Measurements from ENCODE around the gene SDK2. TPM values are rescaled to one million over a fixed set of nuclear protein-coding genes. Genes with fewer than 3 reads are reported as not detected.

The SDK2 gene
- total and polyA plus RNA-seq, 4 donors = 0.15 to 5.3 (median 2.5) TPM

GRCh38 chr17:73495641-73496040, 148.6 kb downstream of the SDK2 start:
- intact Hi-C loops (cut with DNase I) = no loop called here
- H3K36me3 ChIP-seq (ENCODE audit: control insufficient read depth in 1 of 2, insufficient read depth in 2 of 2, low read length in 1 of 2) = no peaks in the 10 kb centered on the region
- no peak overlapping the region for H3K4me3 ChIP-seq (ENCODE audit: low read length in 2 of 2)
- H3K27me3 ChIP-seq (ENCODE audit: control insufficient read depth in 1 of 2, insufficient read depth in 2 of 2, low read length in 1 of 2) = no peaks in the 10 kb centered on the region
- ATAC-seq (ENCODE audit: low FRiP score) = no peak
- no peak overlapping the region for H3K27ac ChIP-seq (ENCODE audit: low read depth in 1 of 2, low read length in 2 of 2)
- no peak for DNase-seq
- no peaks in the 10 kb centered on the region for H3K9me3 ChIP-seq (ENCODE audit: control insufficient read depth, low read length)
- 85 to 92% methylated on average over 6 of the region's 6 CpGs for WGBS, 2 donors
- H3K4me1 ChIP-seq (ENCODE audit: control insufficient read depth in 1 of 2, insufficient read depth in 2 of 2, low read length in 2 of 2) = no peaks in the 10 kb centered on the region

- WGBS, 2 donors = 93 to 95% methylated on average over 5 of the region's 5 CpGs
Measured at GRCh38 chr17:73494950-73495349, 149.3 kb downstream of the SDK2 start.

GRCh38 chr17:73493956-73494926, 150.0 kb downstream of the SDK2 start:
- ATAC-seq (ENCODE audit: low FRiP score) (no peak), DNase-seq (peak in 1 of 2 donors; percentile 33)
- no peaks in the 10 kb centered on the region for H3K27me3 ChIP-seq (ENCODE audit: control insufficient read depth in 1 of 2, insufficient read depth in 2 of 2, low read length in 1 of 2)
- intact Hi-C loops (cut with DNase I) = no loop called here
- H3K36me3 ChIP-seq (ENCODE audit: control insufficient read depth in 1 of 2, insufficient read depth in 2 of 2, low read length in 1 of 2) = no peaks in the 10 kb centered on the region
- no peak overlapping the region for H3K27ac ChIP-seq (ENCODE audit: low read depth in 1 of 2, low read length in 2 of 2)
- H3K4me1 ChIP-seq (ENCODE audit: control insufficient read depth in 1 of 2, insufficient read depth in 2 of 2, low read length in 2 of 2) = no peaks in the 10 kb centered on the region
- 60 to 68% methylated on average over 24 of the region's 24 CpGs for WGBS, 2 donors
- no peak overlapping the region for H3K4me3 ChIP-seq (ENCODE audit: low read length in 2 of 2)
- no peaks in the 10 kb centered on the region for H3K9me3 ChIP-seq (ENCODE audit: control insufficient read depth, low read length)

More at GRCh38 chr17:73494950-73495349, 149.3 kb downstream of the SDK2 start:
- DNase-seq = no peak
- intact Hi-C loops (cut with DNase I) = no loop called here
- Histone ChIP-seq H3K4me3 (ENCODE audit: low read length in 2 of 2) (no peak overlapping the region), H3K36me3 (ENCODE audit: control insufficient read depth in 1 of 2, insufficient read depth in 2 of 2, low read length in 1 of 2) (no peaks in the 10 kb centered on the region), H3K27ac (ENCODE audit: low read depth in 1 of 2, low read length in 2 of 2) (no peak overlapping the region), H3K4me1 (ENCODE audit: control insufficient read depth in 1 of 2, insufficient read depth in 2 of 2, low read length in 2 of 2) (no peaks in the 10 kb centered on the region), H3K27me3 (ENCODE audit: control insufficient read depth in 1 of 2, insufficient read depth in 2 of 2, low read length in 1 of 2) (no peaks in the 10 kb centered on the region), H3K9me3 (ENCODE audit: control insufficient read depth, low read length) (no peaks in the 10 kb centered on the region)
- peak; percentile 12 for ATAC-seq (ENCODE audit: low FRiP score)

GRCh38 chr17:73492821-73493814, 151.1 kb downstream of the SDK2 start:
- intact Hi-C loops (cut with DNase I) = no loop called here
- Histone ChIP-seq H3K36me3 (ENCODE audit: control insufficient read depth in 1 of 2, insufficient read depth in 2 of 2, low read length in 1 of 2) (no peaks in the 10 kb centered on the region), H3K9me3 (ENCODE audit: control insufficient read depth, low read length) (no peaks in the 10 kb centered on the region), H3K27ac (ENCODE audit: low read depth in 1 of 2, low read length in 2 of 2) (no peak overlapping the region), H3K4me1 (ENCODE audit: control insufficient read depth in 1 of 2, insufficient read depth in 2 of 2, low read length in 2 of 2) (no peaks in the 10 kb centered on the region), H3K4me3 (ENCODE audit: low read length in 2 of 2) (no peak overlapping the region), H3K27me3 (ENCODE audit: control insufficient read depth in 1 of 2, insufficient read depth in 2 of 2, low read length in 1 of 2) (no peaks in the 10 kb centered on the region)
- ATAC-seq (ENCODE audit: low FRiP score) (no peak), DNase-seq (no peak)
- WGBS, 2 donors = 43 to 61% methylated on average over 22 of the region's 22 CpGs

GRCh38 chr17:73492125-73492820, 152.0 kb downstream of the SDK2 start:
- H3K4me1 ChIP-seq (ENCODE audit: control insufficient read depth in 1 of 2, insufficient read depth in 2 of 2, low read length in 2 of 2) = no peaks in the 10 kb centered on the region
- no peaks in the 10 kb centered on the region for H3K27me3 ChIP-seq (ENCODE audit: control insufficient read depth in 1 of 2, insufficient read depth in 2 of 2, low read length in 1 of 2)
- H3K36me3 ChIP-seq (ENCODE audit: control insufficient read depth in 1 of 2, insufficient read depth in 2 of 2, low read length in 1 of 2) = no peaks in the 10 kb centered on the region
- intact Hi-C loops (cut with DNase I) = no loop called here
- ATAC-seq (ENCODE audit: low FRiP score) (no peak), DNase-seq (no peak)
- WGBS, 2 donors = 68 to 73% methylated on average over 12 of the region's 12 CpGs
- no peak overlapping the region for H3K27ac ChIP-seq (ENCODE audit: low read depth in 1 of 2, low read length in 2 of 2)
- no peaks in the 10 kb centered on the region for H3K9me3 ChIP-seq (ENCODE audit: control insufficient read depth, low read length)
- H3K4me3 ChIP-seq (ENCODE audit: low read length in 2 of 2) = no peak overlapping the region

- intact Hi-C loops (cut with DNase I) = no loop called here
- DNase-seq = no peak
- no peak for ATAC-seq (ENCODE audit: low FRiP score)
- no peaks in the 10 kb centered on the region for H3K27me3 ChIP-seq (ENCODE audit: control insufficient read depth in 1 of 2, insufficient read depth in 2 of 2, low read length in 1 of 2)
- no peaks in the 10 kb centered on the region for H3K9me3 ChIP-seq (ENCODE audit: control insufficient read depth, low read length)
- no peaks in the 10 kb centered on the region for H3K4me1 ChIP-seq (ENCODE audit: control insufficient read depth in 1 of 2, insufficient read depth in 2 of 2, low read length in 2 of 2)
- no peaks in the 10 kb centered on the region for H3K36me3 ChIP-seq (ENCODE audit: control insufficient read depth in 1 of 2, insufficient read depth in 2 of 2, low read length in 1 of 2)
- H3K4me3 ChIP-seq (ENCODE audit: low read length in 2 of 2) = no peak overlapping the region
- WGBS, 2 donors = 94 to 96% methylated on average over 9 of the region's 9 CpGs
- H3K27ac ChIP-seq (ENCODE audit: low read depth in 1 of 2, low read length in 2 of 2) = no peak overlapping the region
Measured at GRCh38 chr17:73491648-73492047, 152.6 kb downstream of the SDK2 start.

- DNase-seq (no peak), ATAC-seq (ENCODE audit: low FRiP score) (no peak)
- H3K27ac ChIP-seq (ENCODE audit: low read depth in 1 of 2, low read length in 2 of 2) = no peak overlapping the region
- no peaks in the 10 kb centered on the region for H3K36me3 ChIP-seq (ENCODE audit: control insufficient read depth in 1 of 2, insufficient read depth in 2 of 2, low read length in 1 of 2)
- no peaks in the 10 kb centered on the region for H3K9me3 ChIP-seq (ENCODE audit: control insufficient read depth, low read length)
- 72 to 84% methylated on average over 3 of the region's 3 CpGs for WGBS, 2 donors
- no peaks in the 10 kb centered on the region for H3K4me1 ChIP-seq (ENCODE audit: control insufficient read depth in 1 of 2, insufficient read depth in 2 of 2, low read length in 2 of 2)
- H3K4me3 ChIP-seq (ENCODE audit: low read length in 2 of 2) = no peak overlapping the region
- H3K27me3 ChIP-seq (ENCODE audit: control insufficient read depth in 1 of 2, insufficient read depth in 2 of 2, low read length in 1 of 2) = no peaks in the 10 kb centered on the region
- intact Hi-C loops (cut with DNase I) = no loop called here
Measured at GRCh38 chr17:73490851-73491250, 153.4 kb downstream of the SDK2 start.

- no peaks in the 10 kb centered on the region for H3K36me3 ChIP-seq (ENCODE audit: control insufficient read depth in 1 of 2, insufficient read depth in 2 of 2, low read length in 1 of 2)
Measured at GRCh38 chr17:73489991-73490390, 154.3 kb downstream of the SDK2 start.

More at GRCh38 chr17:73489991-73490390, 154.3 kb downstream of the SDK2 start:
- Histone ChIP-seq H3K4me3 (ENCODE audit: low read length in 2 of 2) (no peak overlapping the region), H3K4me1 (ENCODE audit: control insufficient read depth in 1 of 2, insufficient read depth in 2 of 2, low read length in 2 of 2) (no peaks in the 10 kb centered on the region), H3K27me3 (ENCODE audit: control insufficient read depth in 1 of 2, insufficient read depth in 2 of 2, low read length in 1 of 2) (no peaks in the 10 kb centered on the region), H3K27ac (ENCODE audit: low read depth in 1 of 2, low read length in 2 of 2) (no peak overlapping the region), H3K9me3 (ENCODE audit: control insufficient read depth, low read length) (peaks cover 1% of the 10 kb centered on the region)
- no peak for ATAC-seq (ENCODE audit: low FRiP score)
- intact Hi-C loops (cut with DNase I) = no loop called here
- DNase-seq = no peak
- 92 to 93% methylated on average over 9 of the region's 9 CpGs for WGBS, 2 donors
